Stimulated activated naive CD8-positive, alpha-beta T cell treated with anti-CD3 and anti-CD28 coated beads, Interleukin-15, amount 100 ng/mL, for 72 hours (primary cell): ENCODE data around the gene BMP7.
"Not testable (repeated sequence)": the region's sequence is repeated elsewhere in the genome, so short reads cannot be mapped to it uniquely, and the experiment has no call there.

Experiments
- ATAC-seq: fragments of 150-1000 bp; cut with Tn5 transposase; 2 replicates; pipeline ENCODE4 v1.10.0; 2021; ENCODE audit warnings: mild to moderate bottlenecking, moderate library complexity
- DNase-seq, 2 donors: peaks; one replicate each; pipeline ENCODE4 v3.0.0; 2021 to 2022
- H3K27ac Mint-ChIP-seq, 2 donors: one replicate each; pipeline ENCODE4 v1.8.0; 2022; ENCODE audit warnings: mild to moderate bottlenecking in 2 of 2, mixed read lengths in 2 of 2, moderate library complexity in 2 of 2
- H3K27me3 Mint-ChIP-seq: one replicate; pipeline ENCODE4 v1.8.0; 2022; ENCODE audit warnings: mixed read lengths
- H3K4me1 Mint-ChIP-seq: one replicate; pipeline ENCODE4 v1.8.0; 2022; ENCODE audit warnings: mild to moderate bottlenecking, mixed read lengths
- H3K4me3 Mint-ChIP-seq, 2 donors: one replicate each; pipeline ENCODE4 v1.8.0; 2022; ENCODE audit warnings: mild to moderate bottlenecking in 2 of 2, mixed read lengths in 2 of 2, moderate library complexity in 1 of 2
- H3K9me3 Mint-ChIP-seq, 2 donors: one replicate each; pipeline ENCODE4 v1.8.0; 2022; ENCODE audit warnings: mixed read lengths in 2 of 2

The BMP7 gene

DNA sequence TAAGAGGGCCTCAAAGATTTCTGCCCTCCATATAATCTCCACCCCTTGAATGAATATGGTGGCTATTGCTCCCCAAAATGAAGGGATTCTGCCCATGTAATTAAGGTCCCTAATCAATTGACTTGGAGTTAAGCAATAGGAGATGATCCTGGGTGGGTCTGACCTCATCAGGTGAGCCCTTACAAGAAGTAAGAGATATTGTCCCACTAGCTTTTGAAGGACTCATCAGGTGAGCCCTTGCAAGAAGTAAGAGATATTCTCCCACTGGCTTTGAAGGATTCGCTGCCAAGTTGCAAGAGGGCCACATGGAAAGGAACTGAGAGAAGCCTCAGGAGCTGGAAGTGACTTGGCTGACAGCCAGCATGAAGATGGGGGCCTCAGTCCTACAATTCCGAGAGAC lies 103.4 kb downstream of the BMP7 start:
- Mint-ChIP-seq H3K27me3 (peaks cover 9% of the 10 kb centered on the region), H3K4me3 (no peak overlapping the region), H3K27ac (no peak overlapping the region), H3K9me3 (no peaks in the 10 kb centered on the region), H3K4me1 (no peaks in the 10 kb centered on the region)
- DNase-seq = no peak
- no peak for ATAC-seq

DNA sequence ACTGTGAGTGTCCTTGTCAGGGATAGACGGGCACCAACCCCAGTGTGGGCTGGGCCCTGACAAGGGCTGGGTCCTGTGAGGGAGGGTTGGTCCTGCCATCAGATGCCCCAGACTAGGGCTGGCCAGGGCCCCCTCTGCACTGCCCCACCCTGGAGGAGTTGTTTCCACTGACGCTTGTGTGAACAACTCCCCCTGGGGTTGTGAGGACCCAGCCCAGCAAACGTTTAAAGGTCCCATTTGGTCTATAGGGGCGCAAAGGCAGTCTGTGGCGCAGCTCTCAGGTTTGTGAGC lies 104.1 kb downstream of the BMP7 start:
- Mint-ChIP-seq H3K27me3 (peaks cover 9% of the 10 kb centered on the region), H3K27ac (no peak overlapping the region), H3K9me3 (no peaks in the 10 kb centered on the region), H3K4me1 (no peaks in the 10 kb centered on the region), H3K4me3 (no peak overlapping the region)
- DNase-seq = no peak
- no peak for ATAC-seq

DNA sequence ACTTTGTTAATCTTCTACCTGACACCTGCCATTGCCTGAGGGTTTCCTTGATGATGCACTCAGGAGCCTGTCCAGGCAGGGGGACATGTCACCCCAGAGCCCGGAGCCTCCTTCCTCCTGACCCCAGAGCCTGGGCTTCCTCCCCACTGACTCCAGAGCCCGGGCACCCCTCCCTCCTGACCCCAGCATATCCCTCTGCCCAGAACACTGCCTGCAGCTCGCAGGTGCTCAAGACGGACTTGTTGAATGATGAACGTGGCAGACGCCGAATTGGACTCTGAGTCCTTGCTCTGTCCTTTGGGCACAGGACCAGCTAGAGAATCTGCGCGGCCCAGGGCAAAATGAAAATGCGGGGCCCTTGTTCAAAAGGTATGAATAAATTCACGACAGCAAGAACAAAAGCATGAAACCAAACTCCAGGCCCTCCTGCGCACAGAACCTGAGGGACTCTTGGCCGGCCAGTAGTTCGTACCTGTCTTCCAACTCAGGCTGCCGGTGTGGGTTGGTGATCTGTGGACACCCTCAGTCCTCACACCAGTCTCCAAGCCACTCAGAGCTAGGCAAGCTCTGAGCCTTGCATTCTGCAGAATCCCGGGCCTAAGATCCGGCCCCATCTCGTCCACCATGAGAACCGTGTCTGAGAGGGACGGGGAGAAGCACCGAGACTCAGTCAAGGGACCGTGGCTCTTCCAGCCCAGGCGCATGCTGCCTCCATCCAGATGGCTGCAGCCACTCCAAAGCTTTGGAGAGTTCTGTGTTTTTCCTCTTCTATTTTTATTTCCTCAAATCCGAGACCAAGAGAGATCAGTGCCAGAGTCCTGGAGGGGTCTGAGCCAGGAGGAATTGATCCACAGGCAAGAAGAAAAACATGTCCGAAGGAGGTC lies 104.7 kb downstream of the BMP7 start:
- peaks cover 9% of the 10 kb centered on the region for H3K27me3 Mint-ChIP-seq

DNA sequence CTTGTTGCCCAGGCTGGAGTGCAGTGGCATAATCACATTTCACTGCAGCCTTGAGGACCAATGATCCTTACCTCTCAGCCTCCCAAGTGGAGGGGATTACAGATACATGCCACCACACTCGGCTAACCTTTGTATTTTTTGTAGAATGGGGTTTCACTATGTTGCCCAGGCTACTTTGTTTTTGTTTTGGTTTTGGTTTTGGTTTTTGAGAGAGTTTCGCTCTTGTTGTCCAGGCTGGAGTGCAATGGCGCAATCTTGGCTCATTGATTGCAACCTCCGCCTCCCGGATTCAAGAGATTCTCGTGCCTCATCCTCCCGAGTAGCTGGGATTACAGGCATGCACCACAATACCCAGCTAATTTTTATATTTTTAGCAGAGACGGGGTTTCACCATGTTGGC lies 105.5 kb downstream of the BMP7 start:
- DNase-seq (no peak), ATAC-seq (no peak)
- Mint-ChIP-seq H3K4me3 (no peak overlapping the region), H3K27ac (no peak overlapping the region), H3K4me1 (no peaks in the 10 kb centered on the region), H3K27me3 (peaks cover 15% of the 10 kb centered on the region), H3K9me3 (no peaks in the 10 kb centered on the region)

More for the DNA sequence above, 104.7 kb downstream of the BMP7 start:
- Mint-ChIP-seq H3K9me3 (no peaks in the 10 kb centered on the region), H3K4me3 (no peak overlapping the region), H3K4me1 (no peaks in the 10 kb centered on the region), H3K27ac (no peak overlapping the region)
- DNase-seq = no peak
- ATAC-seq = no peak

DNA sequence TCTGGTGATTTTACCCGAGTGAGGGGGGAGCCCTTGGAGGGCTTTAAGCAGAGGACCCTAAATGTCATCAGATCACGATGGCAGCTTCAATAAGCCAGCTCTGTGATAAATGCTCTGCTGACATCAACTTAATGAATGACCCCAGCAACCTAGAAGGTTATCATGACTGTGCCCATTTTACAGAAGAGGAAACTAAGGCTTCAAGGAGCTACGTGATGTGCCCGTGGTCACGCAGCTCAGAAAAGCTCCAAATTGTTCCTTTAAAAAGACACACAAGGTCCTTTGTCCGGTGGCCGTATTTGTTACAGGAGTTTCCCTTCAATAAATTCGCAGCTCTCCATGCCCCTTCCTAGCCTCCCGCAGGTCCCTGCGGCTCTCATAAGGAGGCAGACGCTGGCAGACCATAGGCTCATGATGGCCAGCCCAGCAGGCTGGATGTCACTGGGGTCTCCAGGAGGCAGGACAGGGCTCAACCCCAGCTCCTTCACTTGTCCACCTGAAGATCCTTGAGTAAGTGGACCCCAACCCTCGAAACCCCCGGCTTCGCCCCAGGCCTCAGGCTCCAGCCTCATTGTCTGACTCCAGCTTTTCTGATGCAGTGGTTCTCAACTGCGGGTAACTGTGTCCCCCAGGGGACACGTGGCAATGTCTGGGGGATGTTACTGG lies 106.4 kb downstream of the BMP7 start:
- ATAC-seq (no peak), DNase-seq (no peak)
- Mint-ChIP-seq H3K27ac (no peak overlapping the region), H3K27me3 (peaks cover 14% of the 10 kb centered on the region), H3K4me3 (no peak overlapping the region), H3K4me1 (no peaks in the 10 kb centered on the region), H3K9me3 (no peaks in the 10 kb centered on the region)

DNA sequence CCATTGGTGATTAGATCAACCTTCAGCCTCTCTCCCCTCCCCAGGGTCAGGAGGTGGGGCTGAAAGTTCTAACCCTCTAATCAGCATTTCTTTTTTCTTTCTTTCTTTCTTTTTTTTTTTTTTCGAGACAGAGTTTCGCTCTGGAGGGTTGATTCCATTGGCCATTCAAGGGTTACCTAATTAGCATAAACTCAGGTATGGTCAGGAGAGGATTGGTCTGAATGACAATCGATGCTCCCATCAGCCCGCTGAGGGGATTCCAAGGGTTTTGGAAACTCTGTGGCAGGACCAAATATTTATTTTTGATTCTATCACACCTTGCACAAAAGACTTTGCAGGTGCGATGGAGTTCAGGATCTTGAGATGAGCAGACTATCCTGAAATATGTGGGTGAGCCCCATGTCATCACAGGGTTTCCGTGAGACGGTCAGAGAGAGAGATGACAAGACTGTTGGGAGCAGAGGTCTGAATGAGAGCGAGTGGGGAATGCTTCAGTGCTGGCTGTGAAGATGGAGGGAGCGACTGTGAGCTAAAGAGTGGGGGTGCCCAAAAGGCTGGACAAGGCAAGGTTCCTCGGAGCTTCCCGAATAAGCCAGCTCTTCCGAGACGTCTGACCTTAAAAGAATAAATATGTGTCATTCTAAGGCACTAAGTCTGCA lies 107.1 kb downstream of the BMP7 start:
- Mint-ChIP-seq H3K27ac (no peak overlapping the region), H3K27me3 (peaks cover 10% of the 10 kb centered on the region), H3K4me1 (no peaks in the 10 kb centered on the region), H3K9me3 (no peaks in the 10 kb centered on the region), H3K4me3 (no peak overlapping the region)
- no peak for ATAC-seq
- DNase-seq = no peak

DNA sequence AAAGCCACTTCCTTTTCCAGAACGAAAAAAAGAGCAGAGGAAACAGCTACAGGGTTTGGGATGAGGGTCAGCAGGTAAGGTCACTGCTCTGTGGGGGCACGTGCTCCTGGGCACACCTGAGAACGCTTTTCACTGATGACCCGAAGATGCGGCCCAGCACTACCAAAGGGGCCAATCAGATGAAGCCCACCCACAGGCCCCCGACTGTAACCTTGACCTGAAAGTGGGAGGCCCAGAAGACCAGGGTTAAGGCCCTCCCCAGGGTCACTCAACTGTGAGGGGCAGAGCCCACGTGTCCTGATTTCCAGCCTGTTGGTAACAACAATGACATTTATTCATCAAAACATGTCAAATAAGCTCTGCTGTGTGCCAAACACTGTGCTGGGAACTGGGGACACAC lies 108.0 kb downstream of the BMP7 start:
- ATAC-seq (no peak), DNase-seq (no peak)
- no peaks in the 10 kb centered on the region for H3K9me3 Mint-ChIP-seq
- no peaks in the 10 kb centered on the region for H3K4me1 Mint-ChIP-seq
- peaks cover 10% of the 10 kb centered on the region for H3K27me3 Mint-ChIP-seq
- H3K4me3 Mint-ChIP-seq = no peak overlapping the region
- H3K27ac Mint-ChIP-seq = no peak overlapping the region

DNA sequence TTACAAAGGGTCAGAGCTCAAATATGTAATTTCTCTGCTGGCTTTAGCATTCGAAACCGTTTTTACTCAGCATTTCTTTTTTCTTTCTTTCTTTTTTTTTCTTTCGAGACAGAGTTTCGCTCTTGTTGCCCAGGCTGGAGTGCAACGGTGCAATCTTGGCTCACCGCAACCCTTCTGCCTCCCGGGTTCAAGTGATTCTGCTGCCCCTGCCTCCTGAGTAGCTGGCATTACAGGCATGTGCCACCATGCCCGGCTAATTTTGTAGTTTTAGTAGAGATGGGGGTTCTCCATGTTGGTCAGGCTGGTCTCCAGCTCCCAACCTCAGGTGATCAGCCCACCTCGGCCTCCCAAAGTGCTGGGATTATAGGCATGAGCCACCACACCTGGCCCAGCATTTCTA lies 108.7 kb downstream of the BMP7 start:
- not testable (repeated sequence) for H3K9me3 Mint-ChIP-seq, H3K4me3 Mint-ChIP-seq, H3K4me1 Mint-ChIP-seq, DNase-seq, ATAC-seq
- peaks cover 10% of the 10 kb centered on the region for H3K27me3 Mint-ChIP-seq
- peak overlapping the region in 1 of 2 donors; percentile 5 for H3K27ac Mint-ChIP-seq

DNA sequence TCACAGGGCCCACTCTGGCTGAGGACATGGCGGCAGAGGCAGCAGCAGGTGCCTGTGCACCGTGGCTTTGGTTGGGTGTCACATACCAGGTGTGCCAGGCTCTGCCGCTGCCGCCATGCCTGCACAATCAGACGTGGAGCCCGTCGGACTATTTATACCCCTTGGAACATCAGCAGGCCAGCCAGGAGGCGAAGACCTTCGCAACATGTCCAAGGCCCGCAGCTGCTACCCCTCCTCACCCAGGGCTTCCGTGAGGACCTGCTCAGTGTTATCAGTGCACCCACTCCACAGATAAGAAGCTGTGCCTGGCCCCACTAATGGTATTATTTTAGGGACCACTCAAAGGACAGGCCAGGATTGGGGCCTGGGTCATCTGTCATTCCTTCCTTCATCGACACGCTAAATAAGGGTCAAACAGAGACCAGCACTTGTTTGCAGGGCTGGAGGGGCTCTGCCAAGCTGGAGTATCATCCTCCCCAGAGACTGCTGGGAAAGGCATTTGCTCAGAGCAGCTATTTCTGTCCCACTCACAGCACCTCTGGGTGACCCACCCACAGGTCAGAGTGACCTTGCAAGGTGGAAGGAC lies 109.2 kb downstream of the BMP7 start:
- ATAC-seq = no peak
- H3K27ac Mint-ChIP-seq = no peak overlapping the region
- H3K9me3 Mint-ChIP-seq = no peaks in the 10 kb centered on the region

DNA sequence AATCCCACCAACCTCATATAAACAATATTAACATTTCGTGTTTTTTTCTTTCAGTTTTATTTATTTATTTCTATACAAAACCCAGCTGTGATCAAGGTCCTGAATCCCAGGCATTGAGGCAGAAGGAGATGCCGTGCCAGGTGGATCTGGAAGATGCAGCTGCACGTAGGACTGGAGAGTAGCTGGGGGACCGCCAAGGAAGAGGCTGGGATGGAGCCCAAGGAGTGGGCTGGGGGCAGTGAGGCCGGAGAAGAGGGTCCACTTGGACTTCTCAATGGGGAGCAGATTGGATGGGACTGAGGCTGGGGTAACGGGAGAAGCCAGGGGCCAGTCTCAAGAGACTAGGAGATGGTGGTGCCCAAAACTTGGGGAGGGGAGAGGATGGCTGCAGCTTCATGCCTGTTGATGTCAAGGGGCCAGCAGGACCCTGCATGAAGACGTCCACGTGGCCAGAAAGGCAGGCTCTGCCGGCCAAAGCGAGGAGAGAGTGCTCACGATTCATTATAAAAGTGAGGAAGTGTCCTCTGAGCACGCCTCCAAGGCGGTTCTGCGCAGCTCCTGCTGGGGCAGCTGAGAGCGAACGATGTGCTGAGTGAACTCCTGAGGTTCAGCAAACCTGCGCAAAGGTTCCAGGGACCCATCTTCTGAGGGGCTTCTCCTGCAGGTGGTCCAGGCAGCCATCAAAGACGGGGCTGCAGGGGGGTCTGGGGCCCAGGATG lies 110.3 kb downstream of the BMP7 start:
- Mint-ChIP-seq H3K4me1 (no peaks in the 10 kb centered on the region), H3K4me3 (no peak overlapping the region), H3K27me3 (peaks cover 10% of the 10 kb centered on the region), H3K9me3 (no peaks in the 10 kb centered on the region), H3K27ac (peak overlapping the region in 1 of 2 donors; percentile 39)
- ATAC-seq = no peak
- no peak for DNase-seq

More for the DNA sequence above, 109.2 kb downstream of the BMP7 start:
- H3K4me3 Mint-ChIP-seq = no peak overlapping the region
- H3K27me3 Mint-ChIP-seq = peaks cover 10% of the 10 kb centered on the region
- no peaks in the 10 kb centered on the region for H3K4me1 Mint-ChIP-seq
- no peak for DNase-seq

DNA sequence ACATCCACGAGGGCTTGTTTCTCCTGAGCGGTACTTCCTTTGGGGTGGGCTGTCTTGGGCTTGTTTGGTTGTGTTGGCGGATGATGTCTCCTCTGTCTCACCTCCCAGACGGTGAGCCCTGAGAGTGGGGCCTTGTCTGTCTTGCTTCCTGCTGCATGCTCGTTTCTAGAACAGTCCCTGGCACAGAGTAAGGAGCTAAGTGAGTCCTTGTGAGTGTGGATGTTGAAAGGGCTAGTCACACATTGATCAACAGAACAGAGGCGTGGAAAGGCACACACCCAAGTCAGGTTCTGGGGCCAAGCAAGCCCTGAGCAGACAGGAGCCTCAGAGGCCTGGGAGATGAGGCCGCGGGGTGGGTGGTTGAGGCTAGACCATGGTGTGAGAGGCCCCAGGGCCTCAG lies 111.0 kb downstream of the BMP7 start:
- no peak overlapping the region for H3K27ac Mint-ChIP-seq
- H3K27me3 Mint-ChIP-seq = peaks cover 10% of the 10 kb centered on the region
- no peaks in the 10 kb centered on the region for H3K9me3 Mint-ChIP-seq
- no peaks in the 10 kb centered on the region for H3K4me1 Mint-ChIP-seq
- no peak for DNase-seq
- no peak for ATAC-seq
- no peak overlapping the region for H3K4me3 Mint-ChIP-seq

DNA sequence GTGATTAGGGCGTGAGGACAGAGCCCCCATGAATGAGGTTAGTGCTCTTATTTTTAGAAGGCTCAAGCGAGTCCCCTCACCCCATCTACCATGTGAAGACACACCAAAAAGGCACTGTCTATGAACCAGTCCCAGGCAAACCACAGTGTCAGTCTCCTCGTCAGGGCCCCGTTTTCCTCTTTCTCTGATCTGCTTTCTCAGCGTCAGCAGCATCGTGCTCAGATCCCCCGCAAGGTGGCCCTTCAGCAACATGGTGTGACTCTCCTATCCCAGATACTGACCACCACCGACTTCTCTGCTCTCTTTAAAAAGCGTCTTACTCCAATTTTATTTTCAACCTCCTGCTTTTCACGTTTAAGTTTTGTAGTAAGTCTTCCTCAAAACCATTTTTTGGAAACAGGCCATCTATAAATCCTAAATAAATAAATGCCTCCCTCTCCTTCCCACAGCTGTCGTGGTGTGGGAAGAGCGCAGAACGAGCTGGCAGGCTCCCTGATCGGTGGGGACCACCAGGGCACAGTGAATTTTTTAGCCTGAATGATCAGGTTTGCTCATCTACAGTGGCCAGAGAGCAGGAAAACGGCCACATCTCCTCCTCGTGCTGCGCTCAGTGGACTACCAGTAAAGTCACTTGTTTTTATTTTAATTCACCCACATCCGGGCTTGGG lies 113.1 kb downstream of the BMP7 start:
- DNase-seq (no peak), ATAC-seq (no peak)
- Mint-ChIP-seq H3K27me3 (peaks cover 18% of the 10 kb centered on the region), H3K27ac (no peak overlapping the region), H3K4me1 (no peaks in the 10 kb centered on the region), H3K9me3 (no peaks in the 10 kb centered on the region), H3K4me3 (no peak overlapping the region)

DNA sequence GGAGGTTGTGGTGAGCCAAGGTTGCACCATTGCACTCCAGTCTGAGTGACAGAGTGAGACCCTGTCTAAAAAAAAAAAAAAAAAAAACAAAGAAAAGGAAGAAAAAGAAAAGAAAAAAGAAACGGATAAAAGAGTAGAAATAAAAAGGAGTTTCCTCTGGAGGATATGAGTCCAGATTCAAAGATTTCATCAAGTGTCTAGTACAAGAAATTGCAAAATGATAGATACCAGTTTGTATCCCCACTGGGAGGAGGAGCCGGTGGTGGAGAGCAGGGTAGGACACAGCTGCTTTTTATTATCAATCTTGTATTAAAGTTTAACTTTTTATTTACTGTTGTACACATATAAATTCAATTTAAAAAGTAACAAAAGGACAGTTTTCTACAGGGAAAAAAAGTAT lies 113.9 kb downstream of the BMP7 start:
- DNase-seq = no peak
- no peak for ATAC-seq
- H3K4me1 Mint-ChIP-seq = no peaks in the 10 kb centered on the region
- H3K4me3 Mint-ChIP-seq = no peak overlapping the region
- H3K9me3 Mint-ChIP-seq = peaks cover under 1 to 3% of the 10 kb centered on the region in 2 donors
- H3K27ac Mint-ChIP-seq = peak overlapping the region in 1 of 2 donors; percentile 64
- peaks cover 27% of the 10 kb centered on the region for H3K27me3 Mint-ChIP-seq

DNA sequence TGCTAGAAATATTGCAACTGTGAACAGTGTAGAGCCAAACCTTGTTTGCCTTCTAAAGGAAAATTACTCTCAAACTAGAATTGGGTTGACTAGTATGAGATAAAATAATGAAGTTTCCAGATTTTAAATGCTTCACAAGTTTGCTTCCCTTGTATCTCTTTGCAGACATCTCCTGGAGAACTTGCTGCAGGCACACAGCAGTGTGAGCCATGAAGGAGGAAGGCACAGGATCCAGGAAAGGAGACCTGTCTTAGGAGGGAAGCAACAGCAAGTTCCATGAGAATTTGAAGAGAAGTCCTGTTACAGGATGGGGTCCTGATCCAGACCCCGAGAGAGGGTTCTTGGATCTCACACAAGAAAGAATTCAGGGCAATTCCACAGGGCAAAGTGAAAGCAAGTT lies 115.9 kb downstream of the BMP7 start:
- ATAC-seq = no peak
- Mint-ChIP-seq H3K4me3 (no peak overlapping the region), H3K27me3 (peaks cover 24% of the 10 kb centered on the region), H3K9me3 (peaks cover 6 to 15% of the 10 kb centered on the region in 2 donors), H3K27ac (no peak overlapping the region), H3K4me1 (peaks cover 5% of the 10 kb centered on the region)
- no peak for DNase-seq

DNA sequence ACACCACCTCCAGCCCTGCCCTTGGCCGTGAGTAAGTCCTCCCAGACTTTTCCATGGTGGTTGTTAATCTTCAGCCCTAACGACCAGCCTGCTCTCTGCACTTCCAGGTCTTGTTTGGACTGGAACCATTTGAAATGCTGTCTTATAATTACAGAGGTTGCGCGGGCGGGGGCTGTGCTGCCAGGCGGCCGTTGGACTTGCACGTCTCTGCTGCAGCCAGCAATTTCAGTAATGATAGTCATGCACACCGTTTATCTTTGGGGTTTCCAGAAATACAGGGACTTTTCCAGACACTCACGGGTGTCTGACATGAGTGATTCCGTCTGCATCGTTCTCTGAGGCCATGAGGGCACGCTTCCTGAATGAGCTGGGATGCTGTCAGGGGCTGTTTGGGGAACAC lies 118.2 kb downstream of the BMP7 start:
- ATAC-seq (no peak), DNase-seq (no peak)
- Mint-ChIP-seq H3K27me3 (peaks cover 27% of the 10 kb centered on the region), H3K9me3 (peaks cover 6 to 15% of the 10 kb centered on the region in 2 donors), H3K4me1 (peaks cover 5% of the 10 kb centered on the region), H3K27ac (no peak overlapping the region), H3K4me3 (no peak overlapping the region)
